Smooth muscle cell (in vitro differentiated cells): ENCODE measurements around the gene RBM19. TPM values are rescaled to one million over a fixed set of nuclear protein-coding genes. Genes with fewer than 3 reads are reported as not detected.

Source experiments
- DNase-seq: peaks from one replicate; lab custom pipeline; 2025; ENCODE audit not compliant: unreplicated experiment; lab: John Stamatoyannopoulos, UW
- H2AFZ ChIP-seq: fragments of 200-600 bp; sonication (generic); 2 replicates; pipeline ENCODE4 v1.6.0; 2016; ENCODE audit warnings: antibody characterized with exemption, low read depth, mild to moderate bottlenecking
- H3F3A ChIP-seq: fragments of 200-600 bp; sonication (generic); 2 replicates; pipeline ENCODE4 v1.6.0; 2017; ENCODE audit warnings: antibody characterized with exemption, low read depth
- H3K27ac ChIP-seq: fragments of 200-600 bp; sonication (generic); 2 replicates; pipeline ENCODE4 v1.5.1; 2016; ENCODE audit warnings: low read depth, mild to moderate bottlenecking
- H3K27me3 ChIP-seq: fragments of 200-600 bp; sonication (generic); 2 replicates; pipeline ENCODE4 v1.6.1; 2016; ENCODE audit warnings: low read depth, mild to moderate bottlenecking
- H3K36me3 ChIP-seq: fragments of 200-600 bp; sonication (generic); 2 replicates; pipeline ENCODE4 v1.5.1; 2016; ENCODE audit warnings: low read depth
- H3K4me1 ChIP-seq: fragments of 200-600 bp; sonication (generic); 2 replicates; pipeline ENCODE4 v1.5.1; 2016; ENCODE audit warnings: low read depth
- H3K4me2 ChIP-seq: fragments of 200-600 bp; sonication (generic); 2 replicates; pipeline ENCODE4 v1.6.0; 2016; ENCODE audit warnings: mild to moderate bottlenecking
- H3K4me3 ChIP-seq: fragments of 200-600 bp; sonication (generic); 2 replicates; pipeline ENCODE4 v1.5.1; 2016; ENCODE audit warnings: mild to moderate bottlenecking
- H3K79me2 ChIP-seq: fragments of 200-600 bp; sonication (generic); 2 replicates; pipeline ENCODE4 v1.6.0; 2016; ENCODE audit warnings: low read depth, mild to moderate bottlenecking
- H3K9ac ChIP-seq: fragments of 200-600 bp; sonication (generic); 2 replicates; pipeline ENCODE4 v1.6.0; 2016; ENCODE audit warnings: low read depth
- H3K9me3 ChIP-seq: fragments of 200-600 bp; sonication (generic); replicated peaks from 2 replicates; pipeline ENCODE4 v1.5.1; 2016; ENCODE audit warnings: low read depth
- H4K20me1 ChIP-seq: fragments of 200-600 bp; sonication (generic); 2 replicates; pipeline ENCODE4 v1.6.0; 2016; ENCODE audit warnings: low read depth
- WGBS: methylation state at CpG from one replicate; pipeline ENCODE4 v1.1.7; 2016; ENCODE audit warnings: low lambda C conversion rate; 5-methylcytosine and 5-hydroxymethylcytosine counted together
- polyA plus RNA-seq: library from polyadenylated mRNA; unstranded; fragments of >200 nt; fragmentation: Nextera tagmentation; extraction: Ambion mirVana; gene quantifications from 2 replicates; pipeline ENCODE4 v1.2.1, GENCODE V29; 2016
- total RNA-seq: library from RNA; depleted of rRNA; stranded (reverse); fragments of >200 nt; gene quantifications from 2 replicates; pipeline ENCODE4 v1.2.3, GENCODE V29; 2014
- TF ChIP-seq, protein P1 (sequence below): fragments of 200-600 bp; sonication (generic); IDR thresholded peaks from 2 replicates; pipeline ENCODE4 v1.5.1; 2017; ENCODE audit warnings: borderline replicate concordance, mild to moderate bottlenecking, antibody characterized with exemption; ENCODE audit not compliant: insufficient read depth, poor library complexity, severe bottlenecking

RBM19 gene
- total and polyA plus RNA-seq, 2 experiments from 2014 or later = 12.8 to 15.9 TPM

DNA sequence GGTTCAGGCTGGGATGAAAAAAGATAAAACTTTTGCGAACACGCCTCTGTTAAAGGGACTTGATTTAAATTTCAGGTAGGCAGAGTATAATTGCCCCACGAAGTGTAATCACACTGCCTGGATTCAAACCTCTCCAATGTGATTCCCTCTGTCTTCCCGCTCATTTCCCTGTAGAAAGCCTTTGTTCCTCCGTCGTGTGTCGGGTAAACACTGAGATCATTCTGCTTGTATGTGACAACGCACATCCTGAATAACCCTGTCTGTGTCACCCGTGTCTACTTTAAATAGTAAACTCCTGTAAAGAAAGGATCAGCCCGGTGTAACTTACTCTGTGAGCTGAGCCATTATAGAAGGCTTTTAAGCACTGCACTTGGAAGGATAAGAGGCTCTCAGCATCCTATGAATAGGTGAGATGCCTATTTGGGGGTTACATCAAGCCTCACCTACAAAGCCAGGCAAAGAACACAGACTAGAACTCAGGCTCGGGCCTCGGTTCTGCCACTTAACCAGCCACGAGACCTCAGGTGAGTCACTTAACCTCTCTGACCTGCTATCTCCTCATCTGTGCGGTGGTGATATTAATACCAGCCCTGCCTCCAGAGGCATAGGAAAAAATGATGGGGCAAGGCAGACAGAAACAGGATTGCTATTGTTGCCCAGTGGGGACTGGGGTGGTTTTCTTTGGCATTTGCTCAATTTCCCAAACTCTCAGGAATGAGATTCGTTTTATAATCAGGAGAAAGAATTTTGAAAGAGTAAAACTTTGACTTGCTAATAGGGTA is 74.2 kb downstream of the RBM19 start:
- no peaks in the 10 kb centered on the region for H3F3A ChIP-seq
- H3K4me3 ChIP-seq = no peak overlapping the region
- no peaks in the 10 kb centered on the region for H4K20me1 ChIP-seq
- no peak overlapping the region for H3K27ac ChIP-seq
- H2AFZ ChIP-seq = no peak overlapping the region
- WGBS = 86% methylated on average over 15 of the region's 15 CpGs
- H3K27me3 ChIP-seq = no peaks in the 10 kb centered on the region
- TF ChIP-seq, protein P1, sequence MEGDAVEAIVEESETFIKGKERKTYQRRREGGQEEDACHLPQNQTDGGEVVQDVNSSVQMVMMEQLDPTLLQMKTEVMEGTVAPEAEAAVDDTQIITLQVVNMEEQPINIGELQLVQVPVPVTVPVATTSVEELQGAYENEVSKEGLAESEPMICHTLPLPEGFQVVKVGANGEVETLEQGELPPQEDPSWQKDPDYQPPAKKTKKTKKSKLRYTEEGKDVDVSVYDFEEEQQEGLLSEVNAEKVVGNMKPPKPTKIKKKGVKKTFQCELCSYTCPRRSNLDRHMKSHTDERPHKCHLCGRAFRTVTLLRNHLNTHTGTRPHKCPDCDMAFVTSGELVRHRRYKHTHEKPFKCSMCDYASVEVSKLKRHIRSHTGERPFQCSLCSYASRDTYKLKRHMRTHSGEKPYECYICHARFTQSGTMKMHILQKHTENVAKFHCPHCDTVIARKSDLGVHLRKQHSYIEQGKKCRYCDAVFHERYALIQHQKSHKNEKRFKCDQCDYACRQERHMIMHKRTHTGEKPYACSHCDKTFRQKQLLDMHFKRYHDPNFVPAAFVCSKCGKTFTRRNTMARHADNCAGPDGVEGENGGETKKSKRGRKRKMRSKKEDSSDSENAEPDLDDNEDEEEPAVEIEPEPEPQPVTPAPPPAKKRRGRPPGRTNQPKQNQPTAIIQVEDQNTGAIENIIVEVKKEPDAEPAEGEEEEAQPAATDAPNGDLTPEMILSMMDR = no peak
- no peaks in the 10 kb centered on the region for H3K9me3 ChIP-seq
- H3K4me1 ChIP-seq = peaks cover 7% of the 10 kb centered on the region
- DNase-seq = no peak
- no peaks in the 10 kb centered on the region for H3K79me2 ChIP-seq
- no peak overlapping the region for H3K4me2 ChIP-seq
- H3K9ac ChIP-seq = no peak overlapping the region
- no peaks in the 10 kb centered on the region for H3K36me3 ChIP-seq

DNA sequence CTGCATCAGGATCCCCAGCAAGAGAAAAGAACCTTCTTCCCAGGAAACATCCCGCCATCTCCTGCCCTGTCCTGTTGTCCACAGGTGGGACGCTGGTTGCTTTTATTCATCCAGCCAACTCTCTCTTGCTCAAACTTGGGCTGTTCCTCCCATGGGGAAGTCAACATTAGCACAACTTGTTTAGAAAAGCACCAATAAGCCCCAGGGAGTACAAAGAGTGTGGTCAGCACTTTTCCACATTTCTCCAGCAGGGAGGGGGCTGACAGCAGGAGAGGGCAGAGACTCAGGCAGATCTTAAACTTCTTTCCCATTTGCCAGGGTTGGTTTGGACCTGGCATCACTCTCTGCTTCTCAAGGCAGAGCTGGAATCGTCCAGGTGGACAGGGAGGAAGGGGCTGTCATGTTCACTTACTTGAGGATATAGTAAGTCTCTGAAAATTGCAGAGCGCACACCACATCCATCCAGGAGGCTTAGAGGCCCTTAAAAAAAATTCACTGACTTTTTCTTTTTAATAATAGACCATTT is 74.9 kb downstream of the RBM19 start:
- H3F3A ChIP-seq = no peaks in the 10 kb centered on the region
- no peak overlapping the region for H3K4me2 ChIP-seq
- no peak overlapping the region for H3K9ac ChIP-seq
- TF ChIP-seq, protein P1 = no peak
- no peaks in the 10 kb centered on the region for H3K27me3 ChIP-seq
- H3K4me1 ChIP-seq = peaks cover 7% of the 10 kb centered on the region
- no peaks in the 10 kb centered on the region for H3K36me3 ChIP-seq
- H2AFZ ChIP-seq = no peak overlapping the region
- no peaks in the 10 kb centered on the region for H3K9me3 ChIP-seq
- no peak for DNase-seq
- 94% methylated on average over 4 of the region's 4 CpGs for WGBS
- no peaks in the 10 kb centered on the region for H4K20me1 ChIP-seq
- H3K27ac ChIP-seq = no peak overlapping the region
- H3K4me3 ChIP-seq = no peak overlapping the region
- no peaks in the 10 kb centered on the region for H3K79me2 ChIP-seq

DNA sequence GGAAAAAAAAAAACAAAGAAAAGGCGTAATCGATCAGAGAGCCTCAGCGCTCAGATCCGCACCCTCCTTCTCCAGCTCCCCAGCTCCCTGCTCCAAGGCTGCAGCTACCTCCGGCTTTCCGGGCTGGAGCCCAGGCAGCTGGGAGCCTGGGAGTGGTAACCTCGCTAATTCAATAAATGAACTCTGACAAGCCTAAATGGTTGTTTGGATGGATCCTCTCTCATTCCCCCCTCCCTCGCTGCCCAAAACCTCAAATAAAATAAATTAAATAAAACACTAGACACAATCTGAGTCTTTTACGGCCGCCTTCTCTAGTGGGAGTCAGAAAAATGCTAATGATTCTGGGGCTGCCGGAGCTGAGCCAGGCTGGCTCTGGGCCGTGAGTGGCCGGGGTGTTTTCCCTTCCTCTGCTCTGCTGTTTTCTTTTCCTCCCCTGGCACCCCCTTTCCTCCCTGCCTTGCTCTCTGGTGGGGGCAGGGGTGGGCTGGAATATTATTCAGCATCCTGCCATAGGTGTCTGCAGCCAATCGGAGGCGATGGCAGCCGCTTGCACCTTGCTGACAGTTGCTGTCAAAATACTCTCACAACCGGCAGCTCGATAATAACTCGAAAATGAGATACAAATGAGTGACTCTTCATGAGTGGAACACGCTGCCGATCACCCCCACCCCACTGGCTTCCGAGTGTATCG is 76.1 kb downstream of the RBM19 start:
- Histone ChIP-seq H3K4me3 (no peak overlapping the region), H3K27ac (no peak overlapping the region), H3K9me3 (no peaks in the 10 kb centered on the region), H2AFZ (no peak overlapping the region), H4K20me1 (no peaks in the 10 kb centered on the region), H3K79me2 (no peaks in the 10 kb centered on the region), H3K9ac (no peak overlapping the region), H3K4me1 (peaks cover 7% of the 10 kb centered on the region), H3K36me3 (no peaks in the 10 kb centered on the region), H3K4me2 (no peak overlapping the region), H3K27me3 (no peaks in the 10 kb centered on the region), H3F3A (no peaks in the 10 kb centered on the region)
- no peak for DNase-seq
- TF ChIP-seq, protein P1 = no peak
- WGBS = 88% methylated on average over 23 of the region's 23 CpGs
